H1 (cell line): ENCODE measurements around the gene DCTN1. TPM values are rescaled to one million over a fixed set of nuclear protein-coding genes. Genes with fewer than 3 reads are reported as not detected.

Experiments
- CTCF ChIA-PET: fragments of 300-600 bp; sonication (Branson Sonifier 250); formaldehyde crosslinking; loops from one replicate; lab custom pipeline; 2021; ENCODE audit not compliant: partially characterized antibody; lab: Charles Lee
- POLR2A ChIA-PET: fragments of 300-600 bp; sonication (Branson Sonifier 250); formaldehyde crosslinking; loops from one replicate; lab custom pipeline; 2021; ENCODE audit warnings: inconsistent platforms; ENCODE audit not compliant: partially characterized antibody; lab: Charles Lee
- DNase-seq, 2 experiments: peaks; one replicate each; pipeline versions ENCODE4 v3.0.0 to v3.0.0-alpha.2; 2010 to 2022; ENCODE audit warnings: low spot score in 2 of 2, low read depth in 1 of 2, mixed read lengths in 1 of 2
- FAIRE-seq: peaks from 2 replicates; lab custom pipeline; 2011; peaks lifted over from hg19 to GRCh38; lab: Jason Lieb, UNC
- H2AFZ ChIP-seq: 2 replicates; pipeline ENCODE4 v1.8.1; 2012; ENCODE audit warnings: low read length, inconsistent platforms
- H2AK5ac ChIP-seq: 2 replicates; pipeline ENCODE4 v1.6.1; 2013; ENCODE audit warnings: low read depth, low read length
- H2BK120ac ChIP-seq: replicated peaks from 2 replicates; pipeline ENCODE3; 2013; ENCODE audit warnings: low read depth, low read length, inconsistent platforms
- H2BK12ac ChIP-seq: 2 replicates; pipeline ENCODE4 v1.6.1; 2013; ENCODE audit warnings: low read depth, low read length
- H2BK15ac ChIP-seq: 2 replicates; pipeline ENCODE4 v1.6.1; 2013; ENCODE audit warnings: low read length
- H2BK20ac ChIP-seq: 2 replicates; pipeline ENCODE4 v1.6.1; 2013; ENCODE audit warnings: low read length
- H2BK5ac ChIP-seq: 2 replicates; pipeline ENCODE4 v1.6.1; 2013; ENCODE audit warnings: low read depth, low read length
- H3K14ac ChIP-seq: 2 replicates; pipeline ENCODE4 v1.6.1; 2013; ENCODE audit warnings: inconsistent platforms; ENCODE audit not compliant: insufficient read length
- H3K18ac ChIP-seq: 2 replicates; pipeline ENCODE4 v1.6.1; 2013; ENCODE audit warnings: low read length; ENCODE audit errors: extremely low read depth
- H3K23ac ChIP-seq: 2 replicates; pipeline ENCODE4 v1.6.1; 2013; ENCODE audit warnings: inconsistent platforms; ENCODE audit not compliant: insufficient read length
- H3K23me2 ChIP-seq: 2 replicates; pipeline ENCODE4 v1.6.1; 2013; ENCODE audit warnings: low read depth, low read length
- H3K27ac ChIP-seq: 2 replicates; pipeline ENCODE4 v1.6.1; 2011; ENCODE audit warnings: low read depth, low read length, inconsistent platforms
- H3K27me3 ChIP-seq, 4 experiments: replicated peaks in 1 of 4; 1 replicate in 1 of 4; 2 replicates in 3 of 4; pipeline versions ENCODE4 v1.6.1 to v1.8.1; 2011 to 2013; ENCODE audit warnings: low read length in 3 of 4, mild to moderate bottlenecking in 3 of 4, inconsistent platforms in 2 of 4, mixed read lengths in 2 of 4, moderate library complexity in 1 of 4; ENCODE audit not compliant: control insufficient read depth in 3 of 4, insufficient read depth in 3 of 4; ENCODE audit errors: extremely low read depth in 1 of 4
- H3K36me3 ChIP-seq, 4 experiments: 2 replicates each; pipeline versions ENCODE4 v1.6.1 to v1.8.1; 2011 to 2013; ENCODE audit warnings: mild to moderate bottlenecking in 4 of 4, low read length in 3 of 4, moderate library complexity in 2 of 4, control low read depth in 1 of 4, inconsistent platforms in 1 of 4; ENCODE audit not compliant: insufficient read depth in 4 of 4, control insufficient read depth in 2 of 4
- H3K4ac ChIP-seq: replicated peaks from 2 replicates; pipeline ENCODE3; 2013; ENCODE audit warnings: low read length, low read depth, mixed read lengths, inconsistent platforms; ENCODE audit not compliant: insufficient read length
- H3K4me1 ChIP-seq, 4 experiments: replicated peaks in 1 of 4; 1 replicate in 1 of 4; 2 replicates in 3 of 4; pipeline versions ENCODE4 v1.6.1 to v1.8.1; 2011 to 2013; ENCODE audit warnings: low read length in 3 of 4, inconsistent platforms in 2 of 4, mixed read lengths in 1 of 4; ENCODE audit not compliant: insufficient read depth in 4 of 4, control insufficient read depth in 3 of 4
- H3K4me2 ChIP-seq, 2 experiments: 2 replicates each; pipeline versions ENCODE4 v1.6.1 to v1.8.1; 2011 to 2013; ENCODE audit warnings: low read depth in 2 of 2, low read length in 2 of 2, control low read depth in 1 of 2, inconsistent platforms in 1 of 2, mild to moderate bottlenecking in 1 of 2; ENCODE audit not compliant: insufficient read depth in 1 of 2
- H3K4me3 ChIP-seq, 4 experiments: fragments of 200-600, 300-600 bp in 1 of 4; sonication (generic), shearing (Covaris generic), sonication (Bioruptor Twin) in 1 of 4; 2 replicates each; pipeline versions ENCODE4 v1.5.1 to v1.8.1; 2011 to 2016; ENCODE audit warnings: low read length in 4 of 4, low read depth in 3 of 4, control low read depth in 2 of 4, inconsistent platforms in 2 of 4, mild to moderate bottlenecking in 2 of 4, mixed read lengths in 1 of 4, moderate library complexity in 1 of 4; ENCODE audit not compliant: insufficient read depth in 2 of 4; ENCODE audit errors: extremely low read depth in 1 of 4
- H3K56ac ChIP-seq: replicated peaks from 2 replicates; pipeline ENCODE3; 2013; ENCODE audit warnings: low read depth, mild to moderate bottlenecking, mixed read lengths, low read length, inconsistent platforms; ENCODE audit not compliant: insufficient read length
- H3K79me1 ChIP-seq: 2 replicates; pipeline ENCODE4 v1.6.1; 2013; ENCODE audit warnings: low read depth, low read length, control low read depth
- H3K79me2 ChIP-seq, 2 experiments: 2 replicates each; pipeline versions ENCODE4 v1.6.1 to v1.8.1; 2012 to 2013; ENCODE audit warnings: low read length in 2 of 2, mild to moderate bottlenecking in 2 of 2, inconsistent platforms in 1 of 2; ENCODE audit not compliant: insufficient read depth in 2 of 2, control insufficient read depth in 1 of 2
- H3K9ac ChIP-seq, 4 experiments: replicated peaks in 1 of 4; 1 replicate in 1 of 4; 2 replicates in 3 of 4; pipeline versions ENCODE4 v1.6.1 to v1.8.1; 2011 to 2013; ENCODE audit warnings: low read depth in 3 of 4, low read length in 3 of 4, control low read depth in 2 of 4, mild to moderate bottlenecking in 2 of 4, moderate library complexity in 2 of 4, inconsistent platforms in 1 of 4; ENCODE audit errors: extremely low read depth in 1 of 4
- H3K9me3 ChIP-seq, 2 experiments: 2 replicates each; pipeline versions ENCODE4 v1.6.1 to v1.8.1; 2012 to 2013; ENCODE audit warnings: mild to moderate bottlenecking in 2 of 2, moderate library complexity in 2 of 2, control low read depth in 1 of 2, inconsistent platforms in 1 of 2, low read depth in 1 of 2, low read length in 1 of 2, mixed read lengths in 1 of 2; ENCODE audit not compliant: insufficient read depth in 2 of 2
- H4K20me1 ChIP-seq, 2 experiments: replicated peaks in 1 of 2; 2 replicates each; pipeline versions ENCODE3 to v1.8.1; 2011 to 2013; ENCODE audit warnings: inconsistent platforms in 2 of 2, low read length in 2 of 2, mild to moderate bottlenecking in 1 of 2; ENCODE audit not compliant: insufficient read depth in 2 of 2, control insufficient read depth in 1 of 2
- H4K5ac ChIP-seq: 2 replicates; pipeline ENCODE4 v1.6.1; 2013; ENCODE audit warnings: low read length, low read depth, mixed read lengths, inconsistent platforms; ENCODE audit not compliant: insufficient read length
- H4K8ac ChIP-seq: 2 replicates; pipeline ENCODE4 v1.8.0; 2013; ENCODE audit warnings: mild to moderate bottlenecking, moderate library complexity, low read length, inconsistent platforms; ENCODE audit not compliant: insufficient read depth; ENCODE audit errors: extremely low read depth
- H4K91ac ChIP-seq: replicated peaks from 2 replicates; pipeline ENCODE3; 2013; ENCODE audit warnings: low read length, mixed read lengths, inconsistent platforms; ENCODE audit not compliant: insufficient read length
- BACH1 ChIP-seq: IDR thresholded peaks from 2 replicates; pipeline ENCODE4 v1.6.1; 2012; ENCODE audit warnings: low read length, improper control_type of control experiment
- CHD1 ChIP-seq: IDR thresholded peaks from 2 replicates; pipeline ENCODE4 v1.6.1; 2012; ENCODE audit warnings: low read depth, low read length, improper control_type of control experiment
- CREB1 ChIP-seq: IDR thresholded peaks from 2 replicates; pipeline ENCODE4 v1.6.1; 2012; ENCODE audit warnings: inconsistent platforms
- EP300 ChIP-seq, 2 experiments: IDR thresholded peaks; 1 replicate in 1 of 2; 2 replicates in 1 of 2; pipeline ENCODE4 v1.6.1; 2011 to 2012; ENCODE audit warnings: low read depth in 2 of 2, low read length in 2 of 2, mild to moderate bottlenecking in 2 of 2, borderline replicate concordance in 1 of 2, inconsistent platforms in 1 of 2, moderate library complexity in 1 of 2
- KDM4A ChIP-seq: IDR thresholded peaks from one replicate; pipeline ENCODE4 v1.7.1; 2012; ENCODE audit warnings: low read depth, mild to moderate bottlenecking, moderate library complexity, low read length, inconsistent platforms; ENCODE audit not compliant: severe bottlenecking
- POLR2AphosphoS5 ChIP-seq: IDR thresholded peaks from 2 replicates; pipeline ENCODE4 v1.6.1; 2011; ENCODE audit warnings: low read depth, low read length
- RAD21 ChIP-seq, 2 experiments: IDR thresholded peaks in 1 of 2; conservative IDR thresholded peaks in 1 of 2; 2 replicates each; pipeline ENCODE4 v1.6.1; 2011; ENCODE audit warnings: low read depth in 2 of 2, low read length in 2 of 2, improper control_type of control experiment in 1 of 2, inconsistent platforms in 1 of 2, mild to moderate bottlenecking in 1 of 2, moderate library complexity in 1 of 2
- SIN3A ChIP-seq, 2 experiments: IDR thresholded peaks in 1 of 2; conservative IDR thresholded peaks in 1 of 2; 2 replicates each; pipeline ENCODE4 v1.6.1; 2011 to 2012; ENCODE audit warnings: low read length in 2 of 2, improper control_type of control experiment in 1 of 2, low read depth in 1 of 2, mild to moderate bottlenecking in 1 of 2
- TEAD4 ChIP-seq: IDR thresholded peaks from 2 replicates; pipeline ENCODE4 v1.6.1; 2012; ENCODE audit warnings: low read depth, low read length, inconsistent platforms, mixed read lengths
- WGBS, 2 experiments: shearing (Covaris generic) in 1 of 2; methylation state at CpG; one replicate each; pipeline versions ENCODE4 v1.1.6 to v1.1.7; 2013 to 2015; ENCODE audit warnings: low lambda C conversion rate in 2 of 2, mixed read lengths in 2 of 2, inconsistent platforms in 1 of 2, low coverage in 1 of 2, missing lambda C conversion rate in 1 of 2; ENCODE audit not compliant: insufficient replicate concordance in 2 of 2, insufficient coverage in 1 of 2, insufficient read length in 1 of 2; ENCODE audit errors: extremely low coverage in 1 of 2, missing lambda C conversion rate in 1 of 2; 5-methylcytosine and 5-hydroxymethylcytosine counted together
- polyA plus RNA-seq, 7 experiments: library from polyadenylated mRNA; depleted of rRNA in 3 of 7; stranded (reverse) in 5 of 7; unstranded in 2 of 7; fragments of >200 nt in 5 of 7; fragments of 200-250 nt in 2 of 7; gene quantifications; 1 replicate in 5 of 7; 2 replicates in 1 of 7; 4 replicates in 1 of 7; pipeline versions ENCODE4 v1.2.1 to v1.2.3, GENCODE V29; 2011 to 2013; ENCODE audit warnings: missing spikeins in 2 of 7, mixed read lengths in 2 of 7
- total RNA-seq: library from RNA; stranded (reverse); fragmentation: NEBNext Ultra II Directional; extraction: Animal tissue kit (Norgen Biotek cat#: 25700); gene quantifications from 2 replicates; pipeline ENCODE4 v1.2.1, GENCODE V29; 2021

The DCTN1 gene
- total and polyA plus RNA-seq, 2 of the 8 experiments (the other 6 are each of a cell fraction or from before 2014, with no cell fraction given), result 105 to 162 TPM

DNA sequence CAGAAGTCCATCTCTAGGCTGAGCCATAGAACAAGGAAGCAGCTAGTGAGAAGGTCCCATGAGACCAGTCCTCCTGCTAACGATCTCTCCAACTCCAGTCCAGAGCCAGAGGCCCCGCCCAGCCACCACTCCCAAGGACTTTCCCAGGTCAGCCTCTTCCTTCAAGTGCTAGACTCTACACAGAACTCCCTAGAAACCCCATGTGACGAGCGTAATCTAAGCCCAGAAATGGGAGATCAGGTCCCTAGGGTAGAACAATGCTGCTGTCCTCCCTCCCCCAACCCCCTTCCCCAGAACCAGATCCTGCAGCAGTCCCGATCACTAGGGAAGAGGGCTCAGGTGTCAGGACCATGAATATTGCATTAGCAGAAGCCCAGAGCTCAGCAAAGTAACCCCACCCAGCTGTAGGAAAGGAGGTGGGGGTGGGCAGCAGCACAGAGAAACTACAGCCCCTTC, 6.9 kb downstream of the DCTN1 start:
- Histone ChIP-seq H3K79me1 (peaks cover 24% of the 10 kb centered on the region), H2BK20ac (no peak overlapping the region), H3K9ac (no peak overlapping the region), H3K4me1 (peaks cover 9 to 21% (median 12%) of the 10 kb centered on the region in 4 experiments), H2AK5ac (no peak overlapping the region), H3K27ac (peak overlapping the region; percentile 58; the same call in 1 of the 2 replicates), H4K8ac (peak overlapping the region; percentile 7; the same call in 1 of the 2 replicates), H3K27me3 (no peaks in the 10 kb centered on the region), H2BK120ac (no peak overlapping the region), H3K9me3 (no peaks in the 10 kb centered on the region), H3K18ac (no peak overlapping the region; the same call in 1 of the 2 replicates), H2BK12ac (peak overlapping the region; percentile 68; the same call in 1 of the 2 replicates), H3K4me2 (peak overlapping the region; percentile 69 to 71), H3K56ac (no peak overlapping the region), H4K20me1 (peaks cover 3 to 24% of the 10 kb centered on the region in 2 experiments), H3K23me2 (peaks cover 5% of the 10 kb centered on the region), H3K4ac (no peak overlapping the region), H3K79me2 (peaks cover 0 to 20% of the 10 kb centered on the region in 2 experiments; a peak in 2 of 4 replicates), H4K5ac (no peak overlapping the region), H2BK15ac (no peak overlapping the region), H2BK5ac (no peak overlapping the region), H4K91ac (no peak overlapping the region), H3K4me3 (peak overlapping the region in 2 of 4 experiments; percentile 11 to 57; a peak in 1 of 8 replicates), H3K14ac (no peak overlapping the region), H3K23ac (no peak overlapping the region), H2AFZ (no peak overlapping the region), H3K36me3 (peaks cover 19 to 47% (median 38%) of the 10 kb centered on the region in 4 experiments)
- FAIRE-seq (no peak), DNase-seq (no peak)
- TF ChIP-seq KDM4A, result no peak
- TF ChIP-seq BACH1, result no peak
- TF ChIP-seq SIN3A (conservative IDR thresholded peaks at IDR 0.05 in 1 of 2, IDR thresholded peaks at IDR 0.05 in 1 of 2; ENCODE audit: low read depth in 1 of 2, low read length in 2 of 2), result no peak
- TF ChIP-seq TEAD4, result no peak
- TF ChIP-seq POLR2AphosphoS5, result no peak
- no peak for TF ChIP-seq CHD1
- no peak for TF ChIP-seq RAD21 (IDR thresholded peaks at IDR 0.05 in 1 of 2, conservative IDR thresholded peaks at IDR 0.05 in 1 of 2; ENCODE audit: low read depth in 2 of 2, low read length in 2 of 2)
- TF ChIP-seq EP300 (IDR thresholded peaks at IDR 0.05; ENCODE audit: borderline replicate concordance in 1 of 2, low read depth in 2 of 2, low read length in 2 of 2), result no peak
- TF ChIP-seq CREB1, result no peak
- CTCF ChIA-PET, result interaction anchor here (3.5 kb wide), 1 partner anchor 18 kb away, joined by 13 read pairs; no protein-coding TSS in a partner anchor
- POLR2A ChIA-PET, result interaction anchor here (0.6 kb wide), 1 partner anchor 62 kb away, joined by 3 read pairs; no protein-coding TSS in a partner anchor
- 79% methylated on average over 5 of the region's 5 CpGs; no CpG with 5 or more reads in 1 of the 2 experiments for WGBS, 2 experiments
